Measurements from ENCODE around the gene OR8J3. TPM values are rescaled to one million over a fixed set of nuclear protein-coding genes. Genes with fewer than 3 reads are reported as not detected.

Gene OR8J3, protein sequence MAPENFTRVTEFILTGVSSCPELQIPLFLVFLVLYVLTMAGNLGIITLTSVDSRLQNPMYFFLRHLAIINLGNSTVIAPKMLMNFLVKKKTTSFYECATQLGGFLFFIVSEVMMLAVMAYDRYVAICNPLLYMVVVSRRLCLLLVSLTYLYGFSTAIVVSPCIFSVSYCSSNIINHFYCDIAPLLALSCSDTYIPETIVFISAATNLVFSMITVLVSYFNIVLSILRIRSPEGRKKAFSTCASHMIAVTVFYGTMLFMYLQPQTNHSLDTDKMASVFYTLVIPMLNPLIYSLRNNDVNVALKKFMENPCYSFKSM
- not detected in 2 replicates for total RNA-seq

DNA sequence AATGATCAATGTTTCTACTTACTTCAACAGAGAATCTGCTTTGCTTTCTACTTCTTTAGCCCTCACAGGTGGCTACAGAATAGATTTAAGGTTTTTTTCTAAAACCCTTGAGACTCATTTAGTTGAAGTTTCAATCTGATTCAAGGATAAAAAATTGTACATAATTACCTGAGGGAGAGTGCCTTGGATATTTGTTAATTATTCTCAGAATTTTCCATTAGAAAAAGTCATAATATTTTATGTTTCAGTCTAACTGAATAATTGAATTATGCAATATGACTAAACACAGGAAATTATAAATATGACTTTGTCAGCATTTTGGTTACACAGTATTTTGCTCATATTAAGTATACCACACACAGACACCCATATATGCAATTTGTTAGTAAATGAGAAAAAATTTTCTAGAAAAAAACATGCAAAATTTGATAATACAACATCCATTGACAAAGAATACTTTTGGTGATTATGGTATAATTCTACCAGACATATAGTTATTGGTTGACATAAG is at the start of gene OR8J3:
Gene OR8J3 (minus strand): TSS at position 51 of the 511 bp plus-strand sequence. CDS start 2,483 bp downstream, outside the sequence.

DNA sequence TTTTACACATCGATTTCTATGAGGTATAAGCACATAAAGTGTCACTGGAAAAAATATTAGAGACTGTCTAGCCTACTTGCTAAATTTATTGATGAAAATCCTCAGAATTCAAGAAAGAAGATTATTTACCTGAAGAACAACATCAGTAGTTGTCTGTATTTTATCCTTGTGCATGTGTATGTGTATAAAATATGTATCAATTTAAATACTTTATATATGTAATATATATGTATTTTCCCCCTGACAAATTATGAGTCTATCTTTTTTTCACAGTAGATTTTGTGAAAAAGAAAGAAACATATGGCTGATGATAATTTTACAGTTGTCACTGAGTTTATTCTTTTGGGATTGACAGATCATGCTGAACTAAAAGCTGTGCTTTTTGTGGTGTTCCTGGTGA is 36.3 kb upstream of the OR8J3 start, which contains the start of gene OR5J2:
Gene OR5J2 (plus strand): TSS at position 301 of the 400 bp plus-strand sequence. CDS start 0 bp downstream, at position 301.

DNA sequence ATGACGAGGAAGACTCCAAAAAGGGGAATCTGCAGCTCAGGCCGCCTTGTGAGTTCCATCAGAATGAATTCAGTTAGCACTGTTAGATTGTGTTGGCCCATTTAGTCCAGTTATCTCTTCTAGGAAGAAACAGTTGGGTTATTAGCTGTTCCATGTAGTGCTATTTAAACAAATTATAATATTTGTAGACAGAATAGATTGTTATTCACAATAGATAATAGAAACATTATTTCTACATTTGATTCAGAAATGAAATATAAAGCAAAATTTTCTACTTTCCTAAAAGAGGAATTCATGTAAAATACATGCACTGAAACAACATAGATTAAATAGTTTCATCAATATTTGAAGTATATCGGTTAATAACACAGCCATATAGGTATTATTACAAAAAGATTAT is 20.2 kb upstream of the OR8J3 start, which contains the start of gene OR8K5:
Gene OR8K5 (minus strand): TSS at position 101 of the 400 bp plus-strand sequence. CDS start 0 bp downstream, at position 101.

DNA sequence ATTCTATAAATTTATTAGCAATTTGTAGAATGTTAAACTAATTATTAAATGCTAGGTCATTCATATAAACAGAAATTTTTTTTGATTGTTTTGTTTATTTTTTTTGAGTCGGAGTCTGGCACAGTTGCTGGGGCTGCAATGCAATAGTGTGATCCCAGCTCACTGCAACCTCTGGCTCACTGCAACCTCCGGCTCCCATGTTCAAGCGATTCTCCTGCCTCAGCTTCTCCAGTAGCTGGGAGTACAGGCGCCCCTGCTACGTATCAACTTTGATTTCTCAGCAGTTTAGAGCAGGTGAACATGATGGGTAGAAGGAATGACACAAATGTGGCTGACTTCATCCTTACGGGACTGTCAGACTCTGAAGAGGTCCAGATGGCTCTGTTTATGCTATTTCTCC is 17.9 kb downstream of the OR8J3 start, which contains the start of gene OR8H3:
Gene OR8H3 (plus strand): TSS at position 301 of the 400 bp plus-strand sequence. CDS start 0 bp downstream, at position 301.

DNA sequence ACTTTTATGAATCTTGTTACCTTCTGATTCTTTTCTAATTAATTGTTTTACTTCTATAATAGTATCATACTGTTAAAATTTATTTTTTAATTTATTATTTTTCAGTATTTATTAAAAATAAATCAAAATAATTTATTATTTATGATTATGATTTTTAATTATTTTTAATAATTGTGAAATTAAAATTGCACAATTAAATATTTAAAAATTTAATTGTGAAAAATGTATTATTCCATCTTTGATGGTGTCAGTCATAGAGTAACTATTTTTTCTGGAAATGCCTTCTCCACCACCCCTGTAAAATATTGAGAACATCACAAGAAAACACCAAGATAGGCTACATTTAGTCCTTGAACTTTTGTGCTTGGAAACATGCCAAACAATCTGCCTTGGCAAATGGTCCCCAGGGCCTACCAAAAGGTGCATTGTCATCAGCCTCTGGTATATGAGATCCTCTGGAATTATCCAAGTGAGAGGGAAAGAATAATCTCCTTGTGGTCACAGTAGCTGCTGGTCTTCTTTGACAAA is 36.7 kb downstream of the OR8J3 start, which contains the start of gene OR8H2:
Gene OR8H2 (plus strand): TSS at position 478 of the 528 bp plus-strand sequence. CDS start 1,356 bp downstream, outside the sequence.

DNA sequence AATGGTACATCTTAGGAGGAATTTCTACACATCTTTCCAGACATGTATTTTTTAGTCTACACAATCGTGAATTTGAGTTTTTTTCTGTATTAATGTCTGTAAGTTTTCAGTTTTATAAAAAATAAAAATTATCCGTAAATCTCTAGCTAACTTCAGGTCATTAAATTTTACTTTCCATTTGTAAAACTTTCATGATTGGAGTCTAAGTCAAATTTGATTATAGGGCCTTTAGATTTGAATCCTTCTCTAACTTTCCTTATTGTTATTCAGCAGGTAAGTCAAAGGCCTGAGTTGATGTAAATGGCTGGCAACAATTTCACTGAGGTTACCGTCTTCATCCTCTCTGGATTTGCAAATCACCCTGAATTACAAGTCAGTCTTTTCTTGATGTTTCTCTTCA is 47.0 kb downstream of the OR8J3 start, which contains the start of gene OR8I2:
Gene OR8I2 (plus strand): TSS at position 301 of the 400 bp plus-strand sequence. CDS start 0 bp downstream, at position 301.

Small RNA genes lying within 50 kb of the gene (small RNA-seq; reads per million reads assigned to genes)
- gene OR8I4P: not detected

Other genes starting within 250 kb of the OR8J3 start
- not detected in 2 replicates for gene OR5W2, start 225.6 kb downstream of the OR8J3 start, total RNA-seq
- not detected in 2 replicates for gene OR5I1, start 203.8 kb downstream of the OR8J3 start, total RNA-seq
- gene OR10AG1, start 170.3 kb downstream of the OR8J3 start, total RNA-seq: not detected in 2 replicates
- not detected in 2 replicates for gene OR5F1, start 145.6 kb downstream of the OR8J3 start, total RNA-seq
- not detected in 2 replicates for gene OR5AS1, start 112.5 kb downstream of the OR8J3 start, total RNA-seq
- gene OR8I2, start 46.9 kb downstream of the OR8J3 start, total RNA-seq: not detected in 2 replicates
- not detected in 2 replicates for gene OR8H2, start 36.5 kb downstream of the OR8J3 start, total RNA-seq
- not detected in 2 replicates for gene OR8H3, start 17.8 kb downstream of the OR8J3 start, total RNA-seq
- not detected in 2 replicates for gene OR8K5, start 20.1 kb upstream of the OR8J3 start, total RNA-seq
- gene OR5J2, start 36.4 kb upstream of the OR8J3 start, total RNA-seq: not detected in 2 replicates
- not detected in 2 replicates for gene OR5T2, start 94.1 kb upstream of the OR8J3 start, total RNA-seq
- not detected in 2 replicates for gene OR5T3, start 112.1 kb upstream of the OR8J3 start, total RNA-seq
- not detected in 2 replicates for gene OR5T1, start 134.0 kb upstream of the OR8J3 start, total RNA-seq
- not detected in 2 replicates for gene OR8H1, start 152.1 kb upstream of the OR8J3 start, total RNA-seq
- gene OR8K3, start 174.9 kb upstream of the OR8J3 start, total RNA-seq: not detected in 2 replicates
- gene OR8K1, start 205.8 kb upstream of the OR8J3 start, total RNA-seq: not detected in 2 replicates
- gene OR8J1, start 214.1 kb upstream of the OR8J3 start, total RNA-seq: not detected in 2 replicates
- not detected in 2 replicates for gene OR8U1, start 235.4 kb upstream of the OR8J3 start, total RNA-seq